Measurements from ENCODE around the gene CSF2RB.

The CSF2RB gene

DNA sequence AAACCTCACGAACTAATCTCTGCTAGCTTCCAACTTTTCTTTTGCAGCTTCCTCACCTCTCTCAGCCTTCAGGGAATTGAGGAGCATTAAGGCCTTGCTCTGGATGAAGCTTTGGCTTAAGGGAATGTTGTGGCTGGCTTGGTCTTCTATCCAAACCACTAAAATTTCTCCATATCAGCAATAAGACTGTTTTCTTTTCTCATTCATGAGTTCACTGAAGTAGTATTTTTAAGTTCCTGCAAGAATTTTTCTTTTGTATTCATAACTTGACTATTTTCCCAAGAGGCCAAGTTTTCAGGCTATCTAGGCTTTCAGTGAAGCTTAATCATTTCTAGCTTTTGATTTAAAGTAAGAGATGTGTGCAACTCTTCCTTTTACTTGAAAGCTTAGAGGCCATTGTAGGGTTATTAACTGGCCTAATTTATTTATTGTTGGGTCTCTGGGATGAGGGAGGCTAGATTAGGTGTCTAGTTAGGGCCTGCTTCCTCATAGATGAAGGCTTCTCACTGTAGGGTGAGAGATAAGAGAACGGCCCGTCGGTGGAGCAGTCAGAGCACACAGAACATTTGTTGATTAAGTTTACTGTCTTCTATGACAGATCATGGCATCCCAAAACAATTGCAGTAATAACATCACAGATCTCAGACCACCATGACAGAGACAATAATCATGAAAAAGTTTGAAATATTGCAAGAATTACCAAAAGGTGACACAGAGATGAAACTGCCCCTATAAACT lies 33.2 kb downstream of the CSF2RB start:
- DNase-seq = peak; percentile 58 to 73
- no peak for TF ChIP-seq POLR2A (IDR thresholded peaks at IDR 0.05; ENCODE audit: low read length)
- no peak for TF ChIP-seq GATA1 (IDR thresholded peaks at IDR 0.05; ENCODE audit: low read depth, low read length)

- TF ChIP-seq GATA1 (IDR thresholded peaks at IDR 0.05; ENCODE audit: low read depth, low read length) = no peak
- TF ChIP-seq POLR2A (IDR thresholded peaks at IDR 0.05; ENCODE audit: low read length) = no peak
- no peak for DNase-seq
These were observed 35.1 kb downstream of the CSF2RB start for GRCh38 chr22:36948273-36949225.

- no peak for DNase-seq
- no peak for TF ChIP-seq POLR2A (IDR thresholded peaks at IDR 0.05; ENCODE audit: low read length)
- no peak for TF ChIP-seq GATA1 (IDR thresholded peaks at IDR 0.05; ENCODE audit: low read depth, low read length)
These were observed 37.6 kb downstream of the CSF2RB start for GRCh38 chr22:36950797-36951590.

DNA sequence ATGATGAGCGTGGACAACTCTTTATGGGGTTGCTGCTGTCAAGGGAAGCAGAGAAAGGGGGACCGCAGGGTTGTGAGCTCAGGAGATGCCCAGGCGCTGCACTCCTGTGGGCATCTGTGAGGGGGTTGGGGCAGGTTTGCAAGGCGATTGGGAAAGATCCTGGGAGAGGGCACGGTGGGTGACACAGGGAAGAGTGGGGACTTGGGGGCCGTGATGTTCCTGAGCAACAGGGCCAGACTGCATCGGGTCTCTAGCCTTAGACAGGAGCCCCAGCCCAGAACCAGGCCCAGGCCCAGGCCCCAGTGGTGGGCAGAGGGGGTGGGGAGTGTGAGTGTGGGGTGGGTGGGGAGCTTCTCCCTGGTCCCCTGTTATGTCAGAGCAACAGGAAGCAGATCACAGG lies 38.3 kb downstream of the CSF2RB start:
- no peak for TF ChIP-seq POLR2A (IDR thresholded peaks at IDR 0.05; ENCODE audit: low read length)
- TF ChIP-seq GATA1 (IDR thresholded peaks at IDR 0.05; ENCODE audit: low read depth, low read length) = no peak
- no peak for DNase-seq

GRCh38 chr22:36953239-36954080 lies 40.0 kb downstream of the CSF2RB start:
- DNase-seq = no peak
- TF ChIP-seq GATA1 (IDR thresholded peaks at IDR 0.05; ENCODE audit: low read depth, low read length) = no peak
- no peak for TF ChIP-seq POLR2A (IDR thresholded peaks at IDR 0.05; ENCODE audit: low read length)

DNA sequence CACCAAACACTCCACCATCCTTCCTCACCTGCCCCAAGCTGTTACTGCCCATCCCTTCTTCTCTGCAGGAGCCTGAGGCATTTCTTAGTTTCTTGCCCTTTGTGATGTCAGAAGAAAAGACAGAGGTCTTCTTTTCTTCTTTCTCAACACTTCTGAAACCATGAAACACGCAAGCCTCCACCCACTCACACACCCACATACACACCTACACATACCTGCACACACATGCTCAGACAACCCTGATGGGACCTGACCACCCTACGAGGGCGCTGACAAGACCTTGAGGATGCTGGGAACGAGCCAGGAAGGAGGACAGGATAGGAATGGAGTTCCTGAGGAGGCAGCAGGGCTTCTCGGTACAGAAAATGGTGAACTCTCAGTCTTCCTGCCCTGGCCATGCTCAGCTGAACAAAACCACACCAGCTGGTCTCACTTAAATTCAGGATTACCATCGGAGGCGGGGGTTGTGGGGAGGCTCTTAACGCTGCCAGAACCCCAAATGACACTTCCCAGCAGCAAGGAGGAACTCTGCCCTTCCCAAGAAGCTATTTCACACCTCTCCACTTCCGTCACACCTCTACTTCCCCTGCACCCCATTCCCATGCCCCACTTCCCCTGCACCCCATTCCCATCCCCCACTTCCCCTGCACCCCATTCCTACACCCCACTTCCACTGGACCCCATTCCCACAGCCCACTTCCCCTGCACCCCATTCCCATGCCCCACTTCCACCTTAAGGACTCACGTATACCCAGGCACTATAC lies 41.0 kb downstream of the CSF2RB start:
- no peak for DNase-seq
- no peak for TF ChIP-seq POLR2A (IDR thresholded peaks at IDR 0.05; ENCODE audit: low read length)

DNA sequence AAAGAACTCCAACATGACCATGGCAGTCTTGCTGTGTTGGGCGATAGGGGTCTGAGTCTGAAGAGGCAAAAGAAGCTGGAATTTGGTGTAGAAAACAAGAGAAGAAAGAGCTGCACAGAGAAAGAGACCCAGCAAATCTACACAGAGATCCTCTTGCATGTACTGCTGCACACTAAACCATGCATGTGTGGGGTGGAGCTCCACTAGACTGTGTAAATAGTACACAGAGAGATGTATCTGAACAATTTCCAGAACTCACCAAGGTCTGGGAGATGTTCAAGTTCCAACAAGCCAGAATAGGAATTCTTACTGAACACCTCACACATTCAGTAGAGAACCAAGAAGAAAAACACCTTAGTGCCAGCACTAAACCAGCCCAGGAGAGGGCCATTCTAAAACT lies 42.3 kb downstream of the CSF2RB start:
- DNase-seq = no peak
- no peak for TF ChIP-seq POLR2A (IDR thresholded peaks at IDR 0.05; ENCODE audit: low read length)
- no peak for TF ChIP-seq GATA1 (IDR thresholded peaks at IDR 0.05; ENCODE audit: low read depth, low read length)

- no peak for DNase-seq
- TF ChIP-seq GATA1 (IDR thresholded peaks at IDR 0.05; ENCODE audit: low read depth, low read length) = no peak
- no peak for TF ChIP-seq POLR2A (IDR thresholded peaks at IDR 0.05; ENCODE audit: low read length)
These were observed 44.9 kb downstream of the CSF2RB start for GRCh38 chr22:36958366-36958765.

DNA sequence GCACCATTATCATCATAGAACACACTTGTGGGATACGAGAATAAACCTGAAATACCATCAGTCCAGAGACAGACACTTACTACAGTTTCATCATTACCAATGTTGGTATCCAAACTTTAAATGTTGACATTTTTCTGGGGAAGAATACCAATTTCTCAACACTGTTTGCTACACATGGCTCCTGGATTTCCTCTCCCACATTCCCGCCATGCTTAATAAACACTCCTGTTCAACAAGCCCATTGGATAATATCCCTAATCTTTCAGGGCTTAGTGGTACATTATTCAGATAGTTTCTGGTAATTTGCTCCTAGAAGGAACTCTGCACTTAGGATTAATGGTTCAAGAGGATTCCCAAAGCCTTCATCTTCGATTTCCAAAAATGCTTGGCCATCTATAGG lies 48.2 kb downstream of the CSF2RB start:
- no peak for DNase-seq
- TF ChIP-seq POLR2A (IDR thresholded peaks at IDR 0.05; ENCODE audit: low read length) (no peak), GATA1 (IDR thresholded peaks at IDR 0.05; ENCODE audit: low read depth, low read length) (no peak)

GRCh38 chr22:36963302-36963701 lies 49.9 kb downstream of the CSF2RB start:
- DNase-seq = no peak
- TF ChIP-seq POLR2A (IDR thresholded peaks at IDR 0.05; ENCODE audit: low read length) = no peak
- TF ChIP-seq GATA1 (IDR thresholded peaks at IDR 0.05; ENCODE audit: low read depth, low read length) = no peak

- TF ChIP-seq POLR2A (IDR thresholded peaks at IDR 0.05; ENCODE audit: low read length) = no peak
- TF ChIP-seq GATA1 (IDR thresholded peaks at IDR 0.05; ENCODE audit: low read depth, low read length) = no peak
- no peak for DNase-seq
These were observed 50.7 kb downstream of the CSF2RB start for GRCh38 chr22:36964106-36964505.

DNA sequence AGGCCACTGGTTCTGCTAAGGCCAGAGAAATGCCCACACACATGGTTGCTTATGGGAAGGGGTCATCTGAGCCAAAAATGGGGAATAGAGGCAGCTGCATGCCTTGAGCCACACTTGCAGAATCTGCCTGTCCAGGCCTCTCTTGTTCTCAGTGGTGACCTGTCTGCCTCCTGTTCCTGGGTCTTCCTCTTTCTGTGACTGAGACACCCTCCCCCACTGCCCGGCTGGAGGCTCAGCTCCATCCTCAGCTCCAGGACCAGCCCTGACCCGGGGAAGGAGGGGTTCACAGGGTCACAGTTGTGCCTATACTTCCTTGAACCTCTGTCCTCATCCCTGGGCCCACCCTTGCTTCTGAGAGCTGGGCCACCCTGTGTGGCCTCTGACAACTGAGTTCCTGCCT lies 52.3 kb downstream of the CSF2RB start:
- TF ChIP-seq GATA1 (IDR thresholded peaks at IDR 0.05; ENCODE audit: low read depth, low read length) (no peak), POLR2A (IDR thresholded peaks at IDR 0.05; ENCODE audit: low read length) (no peak)
- no peak for DNase-seq
